Fibroblast of lung (primary cell): ENCODE data around the gene TBRG4. TPM values are rescaled to one million over a fixed set of nuclear protein-coding genes. Genes with fewer than 3 reads are reported as not detected.

Source experiments
- DNase-seq, 2 donors: peaks; one replicate each; pipeline versions ENCODE4 v3.0.0 to v3.0.0-alpha.2; 2010; ENCODE audit warnings: low read depth in 2 of 2
- H2AFZ ChIP-seq: 2 replicates; pipeline ENCODE4 v1.5.1; 2012; ENCODE audit warnings: low read length, control low read depth, inconsistent platforms
- H3K27ac ChIP-seq: 2 replicates; pipeline ENCODE4 v1.5.1; 2011; ENCODE audit warnings: low read length, control low read depth; ENCODE audit not compliant: insufficient read depth
- H3K27me3 ChIP-seq: 2 replicates; pipeline ENCODE4 v1.5.1; 2011; ENCODE audit warnings: mild to moderate bottlenecking, low read length; ENCODE audit not compliant: control insufficient read depth, insufficient read depth
- H3K36me3 ChIP-seq: 2 replicates; pipeline ENCODE4 v1.5.1; 2011; ENCODE audit warnings: low read length; ENCODE audit not compliant: control insufficient read depth, insufficient read depth
- H3K4me1 ChIP-seq: 2 replicates; pipeline ENCODE4 v1.5.1; 2011; ENCODE audit warnings: low read length; ENCODE audit not compliant: control insufficient read depth, insufficient read depth; ENCODE audit errors: extremely low read depth
- H3K4me2 ChIP-seq: 2 replicates; pipeline ENCODE4 v1.5.1; 2011; ENCODE audit warnings: low read length, control low read depth; ENCODE audit not compliant: insufficient read depth; ENCODE audit errors: extremely low read depth
- H3K4me3 ChIP-seq, 4 experiments: fragments of 200-600 bp in 1 of 4; sonication (generic) in 1 of 4; replicated peaks in 1 of 4; 2 replicates each; pipeline ENCODE4 v1.5.1; 2011 to 2016; ENCODE audit warnings: low read length in 4 of 4, low read depth in 3 of 4, mild to moderate bottlenecking in 3 of 4, control low read depth in 2 of 4, inconsistent platforms in 1 of 4, mixed read lengths in 1 of 4; ENCODE audit not compliant: insufficient read depth in 1 of 4; ENCODE audit errors: control extremely low read depth in 1 of 4
- H3K79me2 ChIP-seq: 2 replicates; pipeline ENCODE4 v1.5.1; 2012; ENCODE audit warnings: mild to moderate bottlenecking, low read length, inconsistent platforms; ENCODE audit not compliant: control insufficient read depth, insufficient read depth
- H3K9ac ChIP-seq: 2 replicates; pipeline ENCODE4 v1.5.1; 2011; ENCODE audit warnings: mild to moderate bottlenecking, low read length, control low read depth; ENCODE audit not compliant: insufficient read depth
- H3K9me3 ChIP-seq: 2 replicates; pipeline ENCODE4 v1.5.1; 2012; ENCODE audit warnings: low read depth, low read length; ENCODE audit not compliant: control insufficient read depth, insufficient read depth
- H4K20me1 ChIP-seq: 2 replicates; pipeline ENCODE4 v1.5.1; 2011; ENCODE audit warnings: low read length; ENCODE audit not compliant: control insufficient read depth, insufficient read depth; ENCODE audit errors: extremely low read depth
- EZH2 ChIP-seq: IDR thresholded peaks from 2 replicates; pipeline ENCODE4 v1.5.1; 2012; ENCODE audit warnings: low read length, control low read depth, mild to moderate bottlenecking; ENCODE audit errors: missing control alignments
- polyA plus RNA-seq, 2 donors: library from polyadenylated mRNA; depleted of rRNA in 1 of 2; stranded (reverse) in 1 of 2; unstranded in 1 of 2; fragments of >200 nt; gene quantifications; 2 replicates each; pipeline ENCODE4 v1.2.1, GENCODE V29; 2011 to 2012; ENCODE audit warnings: missing spikeins in 1 of 2
- total RNA-seq: library from RNA; depleted of rRNA; stranded (reverse); fragments of >200 nt; gene quantifications from 2 replicates; pipeline ENCODE4 v1.2.1, GENCODE V29; 2014
- TF ChIP-seq, protein P1 (sequence below), 2 donors: IDR thresholded peaks in 1 of 2; conservative IDR thresholded peaks in 1 of 2; 1 replicate in 1 of 2; 2 replicates in 1 of 2; pipeline ENCODE4 v1.5.1; 2011 to 2012; ENCODE audit warnings: low read length in 2 of 2, control low read depth in 1 of 2, inconsistent platforms in 1 of 2, low read depth in 1 of 2, mild to moderate bottlenecking in 1 of 2

The TBRG4 gene
- total and polyA plus RNA-seq, 2 donors (not counting 1 experiment from before 2014, with no cell fraction given), result 27.4 to 52.2 TPM

DNA sequence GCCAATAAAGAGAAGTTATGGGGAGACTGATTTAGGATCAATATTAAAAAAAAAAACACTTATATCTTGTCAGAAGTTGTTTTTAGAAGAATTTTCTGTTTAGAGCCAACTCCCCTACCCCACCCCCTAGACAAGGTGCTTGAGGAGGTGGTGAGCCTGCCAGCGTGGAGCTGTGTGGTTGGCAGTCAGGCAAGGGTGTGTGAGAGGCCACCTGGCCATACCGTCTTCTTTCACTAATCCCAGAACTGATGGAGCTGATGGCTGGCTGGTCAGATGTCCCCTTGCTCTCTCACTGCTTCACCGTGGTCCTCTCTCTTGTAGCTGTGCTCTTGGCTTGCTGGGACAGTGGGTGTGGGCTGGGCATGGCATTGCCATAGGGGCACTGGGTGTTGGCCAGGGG lies 57.1 kb downstream of the TBRG4 start:
- H3K36me3 ChIP-seq, result no peaks in the 10 kb centered on the region
- TF ChIP-seq, protein P1, sequence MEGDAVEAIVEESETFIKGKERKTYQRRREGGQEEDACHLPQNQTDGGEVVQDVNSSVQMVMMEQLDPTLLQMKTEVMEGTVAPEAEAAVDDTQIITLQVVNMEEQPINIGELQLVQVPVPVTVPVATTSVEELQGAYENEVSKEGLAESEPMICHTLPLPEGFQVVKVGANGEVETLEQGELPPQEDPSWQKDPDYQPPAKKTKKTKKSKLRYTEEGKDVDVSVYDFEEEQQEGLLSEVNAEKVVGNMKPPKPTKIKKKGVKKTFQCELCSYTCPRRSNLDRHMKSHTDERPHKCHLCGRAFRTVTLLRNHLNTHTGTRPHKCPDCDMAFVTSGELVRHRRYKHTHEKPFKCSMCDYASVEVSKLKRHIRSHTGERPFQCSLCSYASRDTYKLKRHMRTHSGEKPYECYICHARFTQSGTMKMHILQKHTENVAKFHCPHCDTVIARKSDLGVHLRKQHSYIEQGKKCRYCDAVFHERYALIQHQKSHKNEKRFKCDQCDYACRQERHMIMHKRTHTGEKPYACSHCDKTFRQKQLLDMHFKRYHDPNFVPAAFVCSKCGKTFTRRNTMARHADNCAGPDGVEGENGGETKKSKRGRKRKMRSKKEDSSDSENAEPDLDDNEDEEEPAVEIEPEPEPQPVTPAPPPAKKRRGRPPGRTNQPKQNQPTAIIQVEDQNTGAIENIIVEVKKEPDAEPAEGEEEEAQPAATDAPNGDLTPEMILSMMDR (conservative IDR thresholded peaks at IDR 0.05 in 1 of 2, IDR thresholded peaks at IDR 0.05 in 1 of 2; ENCODE audit: low read depth in 1 of 2, low read length in 2 of 2), result no peak
- TF ChIP-seq EZH2, result no peak
- no peaks in the 10 kb centered on the region for H3K9me3 ChIP-seq
- H3K4me3 ChIP-seq, result no peak overlapping the region
- no peak overlapping the region for H3K4me2 ChIP-seq
- H3K79me2 ChIP-seq, result peaks cover 4% of the 10 kb centered on the region
- H4K20me1 ChIP-seq, result no peaks in the 10 kb centered on the region
- H3K27me3 ChIP-seq, result no peaks in the 10 kb centered on the region
- DNase-seq, result no peak
- H2AFZ ChIP-seq, result no peak overlapping the region
- H3K4me1 ChIP-seq, result no peaks in the 10 kb centered on the region
- H3K9ac ChIP-seq, result no peak overlapping the region
- no peak overlapping the region for H3K27ac ChIP-seq

DNA sequence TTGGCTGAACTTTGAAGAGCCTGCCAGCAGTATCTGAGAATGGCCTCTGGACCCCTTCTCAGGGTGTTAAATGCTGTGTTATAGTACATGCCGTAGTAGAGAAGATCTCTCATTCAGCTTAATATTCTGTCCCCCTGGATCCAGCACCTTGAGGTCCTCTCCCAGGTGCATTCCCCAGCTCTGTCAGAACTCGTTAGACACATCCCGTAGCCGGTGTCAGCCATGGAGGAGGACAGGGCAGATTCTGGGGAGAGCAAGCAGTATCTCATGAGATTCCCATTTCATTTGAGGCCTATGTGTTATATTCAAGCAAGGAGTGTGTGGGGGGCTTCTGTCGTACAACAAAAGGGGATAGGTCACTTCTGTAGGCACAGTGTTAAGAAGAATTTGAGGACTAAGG lies 57.6 kb downstream of the TBRG4 start:
- no peak overlapping the region for H3K4me3 ChIP-seq
- H3K9ac ChIP-seq, result no peak overlapping the region
- H3K36me3 ChIP-seq, result no peaks in the 10 kb centered on the region
- no peak overlapping the region for H3K4me2 ChIP-seq
- H3K4me1 ChIP-seq, result no peaks in the 10 kb centered on the region
- H2AFZ ChIP-seq, result no peak overlapping the region
- H4K20me1 ChIP-seq, result no peaks in the 10 kb centered on the region
- H3K27ac ChIP-seq, result no peak overlapping the region
- TF ChIP-seq, protein P1 (conservative IDR thresholded peaks at IDR 0.05 in 1 of 2, IDR thresholded peaks at IDR 0.05 in 1 of 2; ENCODE audit: low read depth in 1 of 2, low read length in 2 of 2), result no peak
- TF ChIP-seq EZH2, result no peak
- DNase-seq, result no peak
- peaks cover 4% of the 10 kb centered on the region for H3K79me2 ChIP-seq
- no peaks in the 10 kb centered on the region for H3K27me3 ChIP-seq
- H3K9me3 ChIP-seq, result no peaks in the 10 kb centered on the region

DNA sequence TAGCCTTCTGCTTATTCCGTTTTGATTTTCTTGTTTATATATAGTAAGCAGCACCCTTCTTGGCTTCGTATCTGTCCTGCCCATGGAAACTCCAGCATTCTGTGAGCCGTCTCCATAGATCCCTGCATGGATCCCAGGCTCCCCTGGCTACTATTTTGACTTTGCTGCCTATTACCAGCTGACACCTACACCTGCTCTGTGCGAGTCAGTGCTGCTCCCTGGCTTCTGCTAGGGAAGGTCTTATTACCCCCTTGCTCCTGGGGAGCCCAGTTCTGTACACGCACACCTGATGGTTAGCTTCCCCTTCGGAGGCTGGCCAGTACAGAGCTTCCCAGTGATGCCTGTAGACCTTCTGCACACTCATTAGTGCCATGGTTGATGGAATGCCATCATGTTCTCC lies 58.1 kb downstream of the TBRG4 start:
- TF ChIP-seq EZH2, result no peak
- Histone ChIP-seq H2AFZ (no peak overlapping the region), H3K27me3 (no peaks in the 10 kb centered on the region), H3K79me2 (peaks cover 4% of the 10 kb centered on the region), H3K36me3 (no peaks in the 10 kb centered on the region), H3K27ac (no peak overlapping the region), H3K4me1 (no peaks in the 10 kb centered on the region), H4K20me1 (no peaks in the 10 kb centered on the region), H3K9ac (no peak overlapping the region), H3K4me3 (no peak overlapping the region), H3K4me2 (no peak overlapping the region), H3K9me3 (no peaks in the 10 kb centered on the region)
- DNase-seq, result no peak
